GM18499 (cell line): ENCODE data around the gene RCAN1.

Experiments
- ATAC-seq: cut with Tn5 transposase; IDR thresholded peaks from one replicate; pipeline ENCODE4 v1.9.1; 2021; ENCODE audit warnings: moderate number of reproducible peaks; ENCODE audit not compliant: insufficient read depth, unreplicated experiment

The RCAN1 gene

GRCh38 chr21:34603002-34603709 is 11.8 kb downstream of the RCAN1 start:
- ATAC-seq = no peak

GRCh38 chr21:34602061-34602460 is 12.9 kb downstream of the RCAN1 start:
- no peak for ATAC-seq

- ATAC-seq = no peak
Observed at GRCh38 chr21:34599534-34600101, 15.3 kb downstream of the RCAN1 start.

GRCh38 chr21:34598931-34599400 is 15.9 kb downstream of the RCAN1 start:
- ATAC-seq = no peak

GRCh38 chr21:34597406-34597805 is 17.5 kb downstream of the RCAN1 start:
- ATAC-seq = no peak

- ATAC-seq = no peak
Observed at GRCh38 chr21:34596561-34597271, 18.2 kb downstream of the RCAN1 start.

GRCh38 chr21:34595457-34595856 is 19.5 kb downstream of the RCAN1 start:
- no peak for ATAC-seq

- ATAC-seq = no peak
Observed at GRCh38 chr21:34594566-34595234, 20.2 kb downstream of the RCAN1 start.

GRCh38 chr21:34593954-34594531 is 20.9 kb downstream of the RCAN1 start:
- ATAC-seq = no peak

- ATAC-seq = no peak
Observed at GRCh38 chr21:34593423-34593822, 21.5 kb downstream of the RCAN1 start.

GRCh38 chr21:34592120-34592955 is 22.6 kb downstream of the RCAN1 start:
- ATAC-seq = no peak

GRCh38 chr21:34590520-34590919 is 24.4 kb downstream of the RCAN1 start:
- no peak for ATAC-seq

- no peak for ATAC-seq
Observed at GRCh38 chr21:34589511-34590282, 25.2 kb downstream of the RCAN1 start.

GRCh38 chr21:34583926-34584563 is 30.9 kb downstream of the RCAN1 start:
- ATAC-seq = no peak

GRCh38 chr21:34582506-34583150 is 32.3 kb downstream of the RCAN1 start:
- ATAC-seq = no peak

GRCh38 chr21:34580181-34580700 is 34.7 kb downstream of the RCAN1 start:
- no peak for ATAC-seq

GRCh38 chr21:34579411-34579810 is 35.5 kb downstream of the RCAN1 start:
- ATAC-seq = no peak

- no peak for ATAC-seq
Observed at GRCh38 chr21:34576041-34576511, 38.8 kb downstream of the RCAN1 start.
